Activated naive CD4-positive, alpha-beta T cell treated with anti-CD3 and anti-CD28 coated beads, Interleukin-2, amount 50 U/mL, for 16 hours (primary cell): ENCODE data around the gene NIT2.

Experiments used
- DNase-seq: peaks from one replicate; pipeline ENCODE4 v3.0.0-alpha.2; 2020

Gene NIT2

DNA sequence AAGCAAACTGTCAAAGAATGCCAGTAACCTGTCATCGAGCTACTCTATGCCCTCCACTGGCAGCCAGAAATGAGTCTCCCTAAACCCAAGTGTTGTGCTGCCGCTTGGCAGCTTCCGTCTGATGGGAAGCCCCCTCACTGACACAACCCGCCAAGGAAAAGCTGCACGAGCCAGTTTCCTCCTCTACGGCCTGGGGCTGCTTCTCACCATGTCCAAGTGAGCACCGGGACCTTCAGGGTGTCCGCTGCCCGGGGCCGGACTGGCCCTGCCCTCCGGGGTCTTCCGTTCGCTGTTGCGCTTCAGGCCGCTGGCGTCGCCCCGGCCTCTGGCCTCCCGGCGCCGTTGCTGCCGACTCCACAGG lies 65.8 kb downstream of the NIT2 start:
- peak; percentile 61 for DNase-seq

- DNase-seq: peak; percentile 97
These were observed 66.5 kb downstream of the NIT2 start, which contains the start of the genes LNP1 and TOMM70 for GRCh38 chr3:100400780-100401673. Gene LNP1 (plus strand): TSS chr3:100401539. CDS start chr3:100429730, 28,191 bp downstream. Gene TOMM70 (minus strand): TSS chr3:100401089. CDS start chr3:100400949, 140 bp downstream.

- DNase-seq: peak; percentile 53
These were observed 67.1 kb downstream of the NIT2 start for GRCh38 chr3:100401674-100402041.

GRCh38 chr3:100402256-100402655 lies 67.7 kb downstream of the NIT2 start:
- no peak for DNase-seq

GRCh38 chr3:100402891-100403290 lies 68.3 kb downstream of the NIT2 start:
- no peak for DNase-seq

DNA sequence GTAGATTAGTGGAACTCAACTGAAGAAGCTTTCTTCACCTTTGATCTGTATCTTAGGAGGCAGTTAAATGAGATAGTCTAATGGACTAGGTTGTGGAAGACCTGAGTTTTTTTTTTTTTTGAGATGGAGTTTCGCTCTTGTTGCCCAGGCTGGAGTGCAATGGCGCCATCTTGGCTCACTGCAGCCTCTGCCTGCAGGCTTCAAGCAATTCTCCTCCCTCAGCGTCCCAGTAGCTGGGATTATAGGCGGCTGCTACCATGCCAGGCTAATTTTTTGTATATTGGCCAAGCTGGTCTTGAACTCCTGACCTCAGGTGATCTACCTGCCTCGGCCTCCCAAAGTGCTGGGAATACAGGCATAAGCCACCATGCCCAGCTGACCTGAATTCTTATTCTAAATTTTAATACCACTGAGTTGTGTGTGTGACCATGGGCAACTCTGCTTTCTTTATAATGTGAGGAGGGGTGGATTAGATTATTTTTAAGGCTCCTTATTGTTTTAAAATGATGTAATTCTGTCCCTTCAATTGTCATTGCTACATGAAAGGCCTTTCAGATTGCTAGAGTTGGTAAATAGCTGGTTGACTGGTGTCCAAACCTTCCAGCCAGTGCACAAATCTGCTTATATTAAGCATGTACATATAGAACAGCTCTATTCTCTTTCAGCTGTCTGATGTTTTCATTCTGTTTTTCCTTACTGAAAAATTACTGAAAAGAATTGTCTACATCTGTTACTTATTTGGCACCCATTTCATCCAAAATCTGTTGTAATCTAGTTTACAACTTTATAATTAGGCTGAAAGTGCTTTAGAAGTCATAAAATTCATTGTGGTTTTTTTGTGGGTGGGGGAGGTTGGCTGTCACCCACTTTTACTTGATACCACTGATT lies 69.0 kb downstream of the NIT2 start:
- DNase-seq: no peak

GRCh38 chr3:100404250-100404548 lies 69.6 kb downstream of the NIT2 start:
- DNase-seq: no peak

DNA sequence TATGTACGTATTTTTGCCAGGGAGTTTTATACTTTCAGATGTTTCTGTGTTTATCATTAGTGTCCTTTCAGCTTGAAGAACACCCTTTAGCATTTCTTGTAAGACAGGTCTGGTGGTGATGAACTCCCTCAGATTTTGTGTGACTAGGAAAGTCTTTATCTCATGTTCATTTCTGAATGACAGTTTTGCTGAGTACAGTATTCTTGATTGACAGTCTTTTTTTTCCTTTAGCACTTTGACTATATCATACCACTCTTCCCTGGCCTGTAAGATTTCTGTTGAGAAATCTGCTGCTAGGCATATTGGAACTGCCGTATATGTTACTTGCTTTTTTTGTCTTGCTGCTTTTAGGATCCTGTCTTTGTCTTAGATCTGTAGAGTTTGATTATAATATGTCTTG lies 72.6 kb downstream of the NIT2 start:
- no peak for DNase-seq

DNA sequence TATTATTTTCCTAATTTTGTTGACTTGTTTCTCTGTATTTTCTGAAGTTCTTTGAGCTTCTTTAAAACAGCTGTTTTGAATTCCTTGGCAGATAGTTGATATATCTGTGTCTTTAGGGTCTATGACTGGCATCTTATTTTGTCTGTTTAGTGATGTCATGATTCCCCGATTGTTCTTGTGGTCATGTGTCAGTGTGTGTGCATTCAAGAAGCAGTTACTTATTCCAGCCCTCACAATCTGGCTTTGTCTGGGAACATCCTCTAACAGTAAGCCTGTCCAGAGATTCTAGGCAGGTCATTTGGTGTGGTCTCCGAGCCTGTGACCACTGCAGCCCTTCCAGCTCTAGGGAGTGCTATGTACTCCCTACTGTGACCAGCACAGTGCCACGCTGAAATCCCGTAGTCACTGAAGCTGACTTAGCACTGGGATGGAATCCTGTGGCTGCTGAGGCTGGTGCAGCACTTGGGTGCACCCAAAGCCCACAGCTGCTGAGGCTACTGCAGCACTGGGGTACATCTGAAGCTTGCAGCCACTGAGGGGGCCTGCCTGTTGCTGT lies 73.5 kb downstream of the NIT2 start:
- DNase-seq: no peak
